NCI-H1092 (cell line): ENCODE measurements around the gene ESD.
"Not testable (repeated sequence)": the region's sequence is repeated elsewhere in the genome, so short reads cannot be mapped to it uniquely, and the experiment has no call there.

ENCODE experiments used
- DNase-seq: peaks from one replicate; lab custom pipeline; 2025; lab: John Stamatoyannopoulos, UW

The ESD gene

GRCh38 chr13:46795321-46795720 is 1.6 kb downstream of the ESD start:
- DNase-seq = no peak

- DNase-seq = no peak
These were observed 13.5 kb downstream of the ESD start for GRCh38 chr13:46783504-46783903.

GRCh38 chr13:46782691-46783090 is 14.3 kb downstream of the ESD start:
- DNase-seq = no peak

GRCh38 chr13:46782066-46782465 is 14.9 kb downstream of the ESD start:
- DNase-seq = no peak

- DNase-seq = no peak
These were observed 18.1 kb downstream of the ESD start for GRCh38 chr13:46778890-46779289.

GRCh38 chr13:46778095-46778494 is 18.9 kb downstream of the ESD start:
- DNase-seq = no peak

GRCh38 chr13:46775385-46776107 is 21.4 kb downstream of the ESD start:
- DNase-seq = no peak

- no peak for DNase-seq
These were observed 23.4 kb downstream of the ESD start for GRCh38 chr13:46773541-46773940.

GRCh38 chr13:46771693-46772092 is 25.3 kb downstream of the ESD start:
- DNase-seq = no peak

- not testable (repeated sequence) for DNase-seq
These were observed 27.0 kb downstream of the ESD start for GRCh38 chr13:46769925-46770324.

GRCh38 chr13:46761866-46762265 is 35.1 kb downstream of the ESD start:
- no peak for DNase-seq

- no peak for DNase-seq
These were observed 35.8 kb downstream of the ESD start for GRCh38 chr13:46761174-46761573.

GRCh38 chr13:46759846-46760245 is 37.1 kb downstream of the ESD start:
- DNase-seq = no peak

- no peak for DNase-seq
These were observed 39.3 kb downstream of the ESD start for GRCh38 chr13:46757640-46758039.

- no peak for DNase-seq
These were observed 40.0 kb downstream of the ESD start for GRCh38 chr13:46756977-46757376.

- DNase-seq = not testable (repeated sequence)
These were observed 41.5 kb downstream of the ESD start for GRCh38 chr13:46755508-46755907.

GRCh38 chr13:46754812-46755211 is 42.1 kb downstream of the ESD start:
- no peak for DNase-seq

- no peak for DNase-seq
These were observed 43.0 kb downstream of the ESD start for GRCh38 chr13:46753917-46754316.

- no peak for DNase-seq
These were observed 43.8 kb downstream of the ESD start for GRCh38 chr13:46753137-46753536.

GRCh38 chr13:46751811-46752635 is 44.9 kb downstream of the ESD start:
- no peak for DNase-seq

- DNase-seq = no peak
These were observed 47.0 kb downstream of the ESD start for GRCh38 chr13:46749951-46750350.

GRCh38 chr13:46748300-46748699 is 48.7 kb downstream of the ESD start:
- DNase-seq = no peak

- no peak for DNase-seq
These were observed 49.7 kb downstream of the ESD start for GRCh38 chr13:46747031-46747820.
